K562 (cell line): ENCODE data around the gene NINJ2. TPM values are rescaled to one million over a fixed set of nuclear protein-coding genes. Genes with fewer than 3 reads are reported as not detected.

Source experiments
- ASH1L ChIP-seq: fragments of 450-650 bp; IDR thresholded peaks from 2 replicates; pipeline ENCODE4 v1.6.1; 2018; ENCODE audit warnings: borderline replicate concordance, mild to moderate bottlenecking, low read depth; ENCODE audit not compliant: partially characterized antibody
- C11orf30 ChIP-seq: fragments of 450-650 bp; IDR thresholded peaks from 2 replicates; pipeline ENCODE4 v1.6.1; 2016; ENCODE audit warnings: low read depth, mild to moderate bottlenecking
- CAMTA2 ChIP-seq: fragments of 250-450 bp; sonication (Bioruptor Pico); conservative IDR thresholded peaks from 2 replicates; pipeline ENCODE4 v1.5.1; 2022
- CREBBP ChIP-seq: IDR thresholded peaks from one replicate; pipeline ENCODE4 v1.6.1; 2012; ENCODE audit warnings: low read depth, mild to moderate bottlenecking, control low read depth, inconsistent platforms, low read length
- CTCF ChIP-seq, 3 experiments: IDR thresholded peaks in 2 of 3; conservative IDR thresholded peaks in 1 of 3; 2 replicates each; pipeline ENCODE4 v1.5.1; 2011 to 2012; ENCODE audit warnings: low read length in 3 of 3, mild to moderate bottlenecking in 3 of 3, control low read depth in 2 of 3, improper control_type of control experiment in 1 of 3, inconsistent platforms in 1 of 3, low read depth in 1 of 3, mixed read lengths in 1 of 3, moderate library complexity in 1 of 3; ENCODE audit not compliant: insufficient read depth in 2 of 3
- HINFP ChIP-seq: fragments of 450-650 bp; conservative IDR thresholded peaks from 2 replicates; pipeline ENCODE4 v1.6.1; 2016; ENCODE audit warnings: missing genetic modification characterization, low read depth, mild to moderate bottlenecking, control low read depth, missing compliant biosample characterization
- KAT8 ChIP-seq: fragments of 450-650 bp; IDR thresholded peaks from 2 replicates; pipeline ENCODE4 v1.6.1; 2016; ENCODE audit warnings: low read depth, mild to moderate bottlenecking
- KDM1A ChIP-seq, 2 experiments: fragments of 450-650 bp; IDR thresholded peaks; 2 replicates each; pipeline ENCODE4 v1.6.1; 2016; ENCODE audit warnings: mild to moderate bottlenecking in 2 of 2
- NBN ChIP-seq: fragments of 450-650 bp; IDR thresholded peaks from 2 replicates; pipeline ENCODE4 v1.6.1; 2016; ENCODE audit warnings: low read depth, mild to moderate bottlenecking
- TEAD1 ChIP-seq, 2 experiments: fragments of 450-650 bp in 1 of 2; sonication (generic) in 1 of 2; formaldehyde crosslinking; IDR thresholded peaks; 2 replicates each; pipeline versions ENCODE4 v1.4.0 to v1.8.0; 2020 to 2022; ENCODE audit warnings: mild to moderate bottlenecking in 2 of 2, missing genetic modification reagents in 1 of 2
- ZNF408 ChIP-seq: fragments of 250-450 bp; sonication (Bioruptor Pico); IDR thresholded peaks from 2 replicates; pipeline ENCODE4 v1.4.0; 2020; ENCODE audit warnings: low read depth, mild to moderate bottlenecking, moderate library complexity
- ZNF518B ChIP-seq: fragments of 250-450 bp; sonication (Bioruptor Pico); IDR thresholded peaks from 2 replicates; pipeline ENCODE4 v1.5.0; 2021; ENCODE audit warnings: mild to moderate bottlenecking, moderate library complexity
- polyA plus RNA-seq, 8 experiments: library from polyadenylated mRNA; depleted of rRNA in 4 of 8; stranded (reverse) in 5 of 8; unstranded in 3 of 8; fragments of >200 nt; fragmentation: Nextera tagmentation in 2 of 8; fragmentation: Illumina TruSeq in 1 of 8; extraction: Ambion mirVana in 2 of 8; extraction: Trizol in 1 of 8; gene quantifications; 2 replicates each; pipeline versions ENCODE4 v1.2.1 to v1.2.3, GENCODE V29; 2011 to 2014; ENCODE audit warnings: inconsistent platforms in 1 of 8, missing spikeins in 1 of 8
- total RNA-seq, 7 experiments: library from RNA; depleted of rRNA in 6 of 7; stranded (reverse); fragments of >200 nt in 6 of 7; fragmentation: Illumina TruSeq in 2 of 7; extraction: Trizol in 2 of 7; gene quantifications; 2 replicates each; pipeline versions ENCODE4 v1.2.1 to v1.2.3, GENCODE V29; 2011 to 2021; ENCODE audit warnings: low replicate concordance in 1 of 7
- TF ChIP-seq, protein P1 (sequence below): sonication (generic); formaldehyde crosslinking; IDR thresholded peaks from 2 replicates; pipeline ENCODE4 v1.8.0; 2023; ENCODE audit warnings: missing genetic modification reagents, mild to moderate bottlenecking, borderline replicate concordance

The NINJ2 gene
- total and polyA plus RNA-seq, 9 of the 15 experiments (the other 6 are each of a cell fraction or from before 2014, with no cell fraction given): 2.6 to 16.0 (median 4.5) TPM

GRCh38 chr12:546920-547845 lies 116.1 kb downstream of the NINJ2 start (continued):
- TF ChIP-seq HINFP (tag): no peak
- peak; percentile 86 to 98 (median 90) for TF ChIP-seq CTCF (IDR thresholded peaks at IDR 0.05 in 2 of 3, conservative IDR thresholded peaks at IDR 0.05 in 1 of 3; ENCODE audit: insufficient read depth in 2 of 3, low read depth in 1 of 3, low read length in 3 of 3)
- no peak for TF ChIP-seq KAT8
- TF ChIP-seq CREBBP: no peak
- TF ChIP-seq ASH1L: no peak
- TF ChIP-seq, protein P1, sequence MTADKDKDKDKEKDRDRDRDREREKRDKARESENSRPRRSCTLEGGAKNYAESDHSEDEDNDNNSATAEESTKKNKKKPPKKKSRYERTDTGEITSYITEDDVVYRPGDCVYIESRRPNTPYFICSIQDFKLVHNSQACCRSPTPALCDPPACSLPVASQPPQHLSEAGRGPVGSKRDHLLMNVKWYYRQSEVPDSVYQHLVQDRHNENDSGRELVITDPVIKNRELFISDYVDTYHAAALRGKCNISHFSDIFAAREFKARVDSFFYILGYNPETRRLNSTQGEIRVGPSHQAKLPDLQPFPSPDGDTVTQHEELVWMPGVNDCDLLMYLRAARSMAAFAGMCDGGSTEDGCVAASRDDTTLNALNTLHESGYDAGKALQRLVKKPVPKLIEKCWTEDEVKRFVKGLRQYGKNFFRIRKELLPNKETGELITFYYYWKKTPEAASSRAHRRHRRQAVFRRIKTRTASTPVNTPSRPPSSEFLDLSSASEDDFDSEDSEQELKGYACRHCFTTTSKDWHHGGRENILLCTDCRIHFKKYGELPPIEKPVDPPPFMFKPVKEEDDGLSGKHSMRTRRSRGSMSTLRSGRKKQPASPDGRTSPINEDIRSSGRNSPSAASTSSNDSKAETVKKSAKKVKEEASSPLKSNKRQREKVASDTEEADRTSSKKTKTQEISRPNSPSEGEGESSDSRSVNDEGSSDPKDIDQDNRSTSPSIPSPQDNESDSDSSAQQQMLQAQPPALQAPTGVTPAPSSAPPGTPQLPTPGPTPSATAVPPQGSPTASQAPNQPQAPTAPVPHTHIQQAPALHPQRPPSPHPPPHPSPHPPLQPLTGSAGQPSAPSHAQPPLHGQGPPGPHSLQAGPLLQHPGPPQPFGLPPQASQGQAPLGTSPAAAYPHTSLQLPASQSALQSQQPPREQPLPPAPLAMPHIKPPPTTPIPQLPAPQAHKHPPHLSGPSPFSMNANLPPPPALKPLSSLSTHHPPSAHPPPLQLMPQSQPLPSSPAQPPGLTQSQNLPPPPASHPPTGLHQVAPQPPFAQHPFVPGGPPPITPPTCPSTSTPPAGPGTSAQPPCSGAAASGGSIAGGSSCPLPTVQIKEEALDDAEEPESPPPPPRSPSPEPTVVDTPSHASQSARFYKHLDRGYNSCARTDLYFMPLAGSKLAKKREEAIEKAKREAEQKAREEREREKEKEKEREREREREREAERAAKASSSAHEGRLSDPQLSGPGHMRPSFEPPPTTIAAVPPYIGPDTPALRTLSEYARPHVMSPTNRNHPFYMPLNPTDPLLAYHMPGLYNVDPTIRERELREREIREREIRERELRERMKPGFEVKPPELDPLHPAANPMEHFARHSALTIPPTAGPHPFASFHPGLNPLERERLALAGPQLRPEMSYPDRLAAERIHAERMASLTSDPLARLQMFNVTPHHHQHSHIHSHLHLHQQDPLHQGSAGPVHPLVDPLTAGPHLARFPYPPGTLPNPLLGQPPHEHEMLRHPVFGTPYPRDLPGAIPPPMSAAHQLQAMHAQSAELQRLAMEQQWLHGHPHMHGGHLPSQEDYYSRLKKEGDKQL (CRISPR knock-in tag): no peak
- no peak for TF ChIP-seq TEAD1 (CRISPR knock-in tag; IDR thresholded peaks at IDR 0.05)
- no peak for TF ChIP-seq ZNF408 (CRISPR knock-in tag)
- TF ChIP-seq C11orf30: no peak
- no peak for TF ChIP-seq ZNF518B
- no peak for TF ChIP-seq CAMTA2 (CRISPR knock-in tag)
- no peak for TF ChIP-seq KDM1A (IDR thresholded peaks at IDR 0.05)
- no peak for TF ChIP-seq NBN
